Loucy (cell line): Measurements from ENCODE around the gene BRPF3.

ENCODE experiments used
- CTCF ChIP-seq: fragments of 200-600 bp; sonication (generic); conservative IDR thresholded peaks from 2 replicates; pipeline ENCODE4 v1.5.1; 2014; ENCODE audit warnings: mild to moderate bottlenecking, antibody characterized with exemption, low read length
- EZH2phosphoT487 ChIP-seq: fragments of 200-600 bp; IDR thresholded peaks from 2 replicates; pipeline ENCODE4 v1.6.1; 2018; ENCODE audit warnings: antibody characterized with exemption, mild to moderate bottlenecking, moderate library complexity, borderline replicate concordance

- TF ChIP-seq CTCF (no peak), EZH2phosphoT487 (no peak)
Observed at GRCh38 chr6:36217946-36218345, 21.4 kb downstream of the BRPF3 start.
